Stimulated activated naive CD8-positive, alpha-beta T cell treated with anti-CD3 and anti-CD28 coated beads, Interleukin-15, amount 100 ng/mL, for 72 hours (primary cell): ENCODE measurements around the gene ERV3-1.
A peak's percentile ranks its signal among the peaks of the same experiment; 100 is the strongest.
"Not testable (repeated sequence)": the region's sequence is repeated elsewhere in the genome, so short reads cannot be mapped to it uniquely, and the experiment has no call there.

Experiments
- ATAC-seq: fragments of 150-1000 bp; cut with Tn5 transposase; 2 replicates; pipeline ENCODE4 v1.10.0; 2021; ENCODE audit warnings: mild to moderate bottlenecking, moderate library complexity
- DNase-seq, 2 donors: peaks; one replicate each; pipeline ENCODE4 v3.0.0; 2021 to 2022
- H3K27ac Mint-ChIP-seq, 2 donors: one replicate each; pipeline ENCODE4 v1.8.0; 2022; ENCODE audit warnings: mild to moderate bottlenecking in 2 of 2, mixed read lengths in 2 of 2, moderate library complexity in 2 of 2
- H3K27me3 Mint-ChIP-seq: one replicate; pipeline ENCODE4 v1.8.0; 2022; ENCODE audit warnings: mixed read lengths
- H3K4me1 Mint-ChIP-seq: one replicate; pipeline ENCODE4 v1.8.0; 2022; ENCODE audit warnings: mild to moderate bottlenecking, mixed read lengths
- H3K4me3 Mint-ChIP-seq, 2 donors: one replicate each; pipeline ENCODE4 v1.8.0; 2022; ENCODE audit warnings: mild to moderate bottlenecking in 2 of 2, mixed read lengths in 2 of 2, moderate library complexity in 1 of 2
- H3K9me3 Mint-ChIP-seq, 2 donors: one replicate each; pipeline ENCODE4 v1.8.0; 2022; ENCODE audit warnings: mixed read lengths in 2 of 2

The ERV3-1 gene

GRCh38 chr7:65009881-65010280 is 3.4 kb upstream of the ERV3-1 start:
- H3K4me1 Mint-ChIP-seq: peaks cover 19% of the 10 kb centered on the region
- H3K27me3 Mint-ChIP-seq, ATAC-seq, H3K4me3 Mint-ChIP-seq, H3K9me3 Mint-ChIP-seq, H3K27ac Mint-ChIP-seq, DNase-seq: not testable (repeated sequence)

- not testable (repeated sequence) for H3K9me3 Mint-ChIP-seq, H3K27me3 Mint-ChIP-seq, ATAC-seq, H3K27ac Mint-ChIP-seq, DNase-seq, H3K4me3 Mint-ChIP-seq
- H3K4me1 Mint-ChIP-seq: peaks cover 23% of the 10 kb centered on the region
Measured at GRCh38 chr7:65009394-65009793, 2.9 kb upstream of the ERV3-1 start.

- H3K9me3 Mint-ChIP-seq, ATAC-seq, DNase-seq, H3K27me3 Mint-ChIP-seq: not testable (repeated sequence)
- Mint-ChIP-seq H3K27ac (peak overlapping the region in 1 of 2 donors; percentile 96), H3K4me3 (peak overlapping the region; percentile 95 to 97), H3K4me1 (peaks cover 28% of the 10 kb centered on the region)
Measured at GRCh38 chr7:65007036-65007435, 549 bp upstream of the ERV3-1 start.

- peaks cover 23 to 24% of the 10 kb centered on the region in 2 donors for H3K9me3 Mint-ChIP-seq
- DNase-seq: no peak
- H3K4me1 Mint-ChIP-seq: peaks cover 28% of the 10 kb centered on the region
Measured at GRCh38 chr7:65004575-65004974, 1.9 kb downstream of the ERV3-1 start.

GRCh38 chr7:65002972-65003585 is 3.4 kb downstream of the ERV3-1 start:
- H3K27me3 Mint-ChIP-seq: no peaks in the 10 kb centered on the region
- H3K9me3 Mint-ChIP-seq: peaks cover 36 to 38% of the 10 kb centered on the region in 2 donors
- no peak overlapping the region for H3K4me3 Mint-ChIP-seq
- H3K4me1 Mint-ChIP-seq: peaks cover 28% of the 10 kb centered on the region
- no peak overlapping the region for H3K27ac Mint-ChIP-seq
- DNase-seq: no peak
- ATAC-seq: no peak

More at GRCh38 chr7:65004575-65004974, 1.9 kb downstream of the ERV3-1 start:
- Mint-ChIP-seq H3K27ac (no peak overlapping the region), H3K4me3 (peak overlapping the region; percentile 95 to 97), H3K27me3 (no peaks in the 10 kb centered on the region)
- no peak for ATAC-seq

GRCh38 chr7:65001291-65001814 is 5.1 kb downstream of the ERV3-1 start:
- Mint-ChIP-seq H3K9me3 (peaks cover 49 to 55% of the 10 kb centered on the region in 2 donors), H3K27me3 (no peaks in the 10 kb centered on the region), H3K27ac (no peak overlapping the region), H3K4me3 (no peak overlapping the region), H3K4me1 (peaks cover 17% of the 10 kb centered on the region)
- no peak for DNase-seq
- no peak for ATAC-seq

GRCh38 chr7:64999165-65000004 is 7.1 kb downstream of the ERV3-1 start:
- peaks cover 54 to 65% of the 10 kb centered on the region in 2 donors for H3K9me3 Mint-ChIP-seq
- no peak overlapping the region for H3K4me3 Mint-ChIP-seq
- DNase-seq: no peak
- H3K27me3 Mint-ChIP-seq: no peaks in the 10 kb centered on the region
- H3K4me1 Mint-ChIP-seq: peaks cover 5% of the 10 kb centered on the region
- no peak overlapping the region for H3K27ac Mint-ChIP-seq
- ATAC-seq: no peak

GRCh38 chr7:64998865-64999164 is 7.7 kb downstream of the ERV3-1 start:
- Mint-ChIP-seq H3K4me1 (peaks cover 2% of the 10 kb centered on the region), H3K4me3 (no peak overlapping the region), H3K27ac (no peak overlapping the region), H3K9me3 (peaks cover 57 to 69% of the 10 kb centered on the region in 2 donors), H3K27me3 (no peaks in the 10 kb centered on the region)
- ATAC-seq (no peak), DNase-seq (no peak)

- Mint-ChIP-seq H3K4me1 (no peaks in the 10 kb centered on the region), H3K27me3 (no peaks in the 10 kb centered on the region), H3K9me3 (peaks cover 63 to 76% of the 10 kb centered on the region in 2 donors), H3K27ac (no peak overlapping the region), H3K4me3 (no peak overlapping the region)
- DNase-seq: no peak
- no peak for ATAC-seq
Measured at GRCh38 chr7:64997927-64998391, 8.5 kb downstream of the ERV3-1 start.

- Mint-ChIP-seq H3K4me1 (no peaks in the 10 kb centered on the region), H3K9me3 (peaks cover 65 to 77% of the 10 kb centered on the region in 2 donors), H3K4me3 (no peak overlapping the region), H3K27me3 (no peaks in the 10 kb centered on the region), H3K27ac (no peak overlapping the region)
- no peak for DNase-seq
- ATAC-seq: no peak
Measured at GRCh38 chr7:64997164-64997908, 9.2 kb downstream of the ERV3-1 start.

- no peak for DNase-seq
- H3K27me3 Mint-ChIP-seq: no peaks in the 10 kb centered on the region
- no peak for ATAC-seq
- H3K4me1 Mint-ChIP-seq: no peaks in the 10 kb centered on the region
- H3K27ac Mint-ChIP-seq: no peak overlapping the region
- H3K9me3 Mint-ChIP-seq: peaks cover 66 to 81% of the 10 kb centered on the region in 2 donors
- H3K4me3 Mint-ChIP-seq: no peak overlapping the region
Measured at GRCh38 chr7:64996305-64996704, 10.2 kb downstream of the ERV3-1 start.

GRCh38 chr7:64993901-64994300 is 12.6 kb downstream of the ERV3-1 start:
- Mint-ChIP-seq H3K4me1 (no peaks in the 10 kb centered on the region), H3K27ac (no peak overlapping the region), H3K9me3 (peaks cover 63 to 85% of the 10 kb centered on the region in 2 donors), H3K4me3 (no peak overlapping the region), H3K27me3 (no peaks in the 10 kb centered on the region)
- DNase-seq: no peak
- no peak for ATAC-seq

- DNase-seq: no peak
- no peak for ATAC-seq
- Mint-ChIP-seq H3K27me3 (no peaks in the 10 kb centered on the region), H3K27ac (no peak overlapping the region), H3K4me3 (no peak overlapping the region), H3K4me1 (no peaks in the 10 kb centered on the region), H3K9me3 (peaks cover 65 to 85% of the 10 kb centered on the region in 2 donors)
Measured at GRCh38 chr7:64992971-64993370, 13.5 kb downstream of the ERV3-1 start.

GRCh38 chr7:64990936-64991335 is 15.6 kb downstream of the ERV3-1 start, which contains the start of gene ZNF117:
ZNF117 (minus strand) TSS chr7:64991036.
- DNase-seq: no peak
- no peak for ATAC-seq
- Mint-ChIP-seq H3K27ac (no peak within 1 kb of the TSS), H3K9me3 (peaks cover 70 to 86% of the 10 kb centered on the region in 2 donors), H3K27me3 (no peaks in the 10 kb centered on the region), H3K4me3 (no peak within 1 kb of the TSS), H3K4me1 (no peaks in the 10 kb centered on the region)

GRCh38 chr7:64990216-64990615 is 16.3 kb downstream of the ERV3-1 start:
- Mint-ChIP-seq H3K9me3 (peaks cover 70 to 88% of the 10 kb centered on the region in 2 donors), H3K4me3 (no peak overlapping the region), H3K27me3 (no peaks in the 10 kb centered on the region), H3K27ac (no peak overlapping the region), H3K4me1 (no peaks in the 10 kb centered on the region)
- ATAC-seq: no peak
- DNase-seq: no peak
